Measurements from ENCODE around the gene ASB2. TPM values are rescaled to one million over a fixed set of nuclear protein-coding genes. Genes with fewer than 3 reads are reported as not detected.

The ASB2 gene
- total RNA-seq, 1 donor from 2014 or later: not detected

GRCh38 chr14:93978735-93979134, 2.4 kb upstream of the ASB2 start:
- no peak for DNase-seq

GRCh38 chr14:93977790-93978581, 1.6 kb upstream of the ASB2 start:
- DNase-seq: no peak

GRCh38 chr14:93977171-93977570, 801 bp upstream of the ASB2 start:
- DNase-seq: no peak

GRCh38 chr14:93975791-93976476, 436 bp downstream of the ASB2 start:
- DNase-seq: no peak

- no peak for DNase-seq
Observed at GRCh38 chr14:93974833-93975232, 1.5 kb downstream of the ASB2 start.

GRCh38 chr14:93974299-93974698, 2.1 kb downstream of the ASB2 start:
- no peak for DNase-seq

GRCh38 chr14:93973607-93974006, 2.8 kb downstream of the ASB2 start:
- no peak for DNase-seq

- no peak for DNase-seq
Observed at GRCh38 chr14:93972618-93973205, 3.7 kb downstream of the ASB2 start.

- DNase-seq: no peak
Observed at GRCh38 chr14:93971635-93972027, 4.7 kb downstream of the ASB2 start.

GRCh38 chr14:93970965-93971634, 5.3 kb downstream of the ASB2 start:
- DNase-seq: no peak

GRCh38 chr14:93970585-93970964, 5.8 kb downstream of the ASB2 start:
- no peak for DNase-seq

GRCh38 chr14:93969082-93969828, 7.1 kb downstream of the ASB2 start:
- DNase-seq: no peak

GRCh38 chr14:93967637-93968250, 8.6 kb downstream of the ASB2 start:
- DNase-seq: no peak

- DNase-seq: no peak
Observed at GRCh38 chr14:93965946-93966474, 10.4 kb downstream of the ASB2 start.

GRCh38 chr14:93965287-93965821, 11.0 kb downstream of the ASB2 start:
- no peak for DNase-seq

- DNase-seq: no peak
Observed at GRCh38 chr14:93964820-93965286, 11.5 kb downstream of the ASB2 start.

- DNase-seq: no peak
Observed at GRCh38 chr14:93964281-93964680, 12.1 kb downstream of the ASB2 start.

GRCh38 chr14:93963692-93964091, 12.7 kb downstream of the ASB2 start:
- no peak for DNase-seq

- no peak for DNase-seq
Observed at GRCh38 chr14:93962701-93963601, 13.4 kb downstream of the ASB2 start.

GRCh38 chr14:93961620-93962019, 14.8 kb downstream of the ASB2 start:
- DNase-seq: no peak
